ENCODE data around the gene CAPN8.

The CAPN8 gene

GRCh38 chr1:223616586-223616985 is 48.9 kb downstream of the CAPN8 start:
- DNase-seq = no peak

- DNase-seq = no peak
Measured at GRCh38 chr1:223611936-223612335, 53.6 kb downstream of the CAPN8 start.

- no peak for DNase-seq
Measured at GRCh38 chr1:223609977-223610376, 55.5 kb downstream of the CAPN8 start.

DNA sequence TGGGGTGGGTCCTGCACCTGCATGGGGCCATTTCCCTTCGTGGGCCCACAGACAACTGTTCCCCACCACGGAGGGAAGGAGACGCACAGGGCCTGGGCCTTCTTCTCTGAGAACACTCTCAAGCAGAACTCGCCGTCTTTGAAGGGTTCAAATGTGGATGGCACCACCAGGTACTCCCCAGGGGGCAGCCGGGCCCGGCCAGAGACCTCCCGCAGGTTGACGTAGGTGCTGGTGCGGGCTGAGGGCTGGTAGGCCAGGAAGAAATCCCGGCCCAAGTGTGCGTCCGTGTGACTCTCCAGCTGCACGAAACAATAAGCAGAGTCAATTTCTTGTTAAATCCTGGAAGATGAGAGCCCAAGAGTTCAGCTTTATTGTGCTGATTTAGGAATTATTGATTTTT is 56.4 kb downstream of the CAPN8 start:
- DNase-seq = no peak

GRCh38 chr1:223558512-223558911 is 107.0 kb downstream of the CAPN8 start:
- no peak for DNase-seq

GRCh38 chr1:223557130-223557475 is 108.4 kb downstream of the CAPN8 start:
- no peak for DNase-seq

DNA sequence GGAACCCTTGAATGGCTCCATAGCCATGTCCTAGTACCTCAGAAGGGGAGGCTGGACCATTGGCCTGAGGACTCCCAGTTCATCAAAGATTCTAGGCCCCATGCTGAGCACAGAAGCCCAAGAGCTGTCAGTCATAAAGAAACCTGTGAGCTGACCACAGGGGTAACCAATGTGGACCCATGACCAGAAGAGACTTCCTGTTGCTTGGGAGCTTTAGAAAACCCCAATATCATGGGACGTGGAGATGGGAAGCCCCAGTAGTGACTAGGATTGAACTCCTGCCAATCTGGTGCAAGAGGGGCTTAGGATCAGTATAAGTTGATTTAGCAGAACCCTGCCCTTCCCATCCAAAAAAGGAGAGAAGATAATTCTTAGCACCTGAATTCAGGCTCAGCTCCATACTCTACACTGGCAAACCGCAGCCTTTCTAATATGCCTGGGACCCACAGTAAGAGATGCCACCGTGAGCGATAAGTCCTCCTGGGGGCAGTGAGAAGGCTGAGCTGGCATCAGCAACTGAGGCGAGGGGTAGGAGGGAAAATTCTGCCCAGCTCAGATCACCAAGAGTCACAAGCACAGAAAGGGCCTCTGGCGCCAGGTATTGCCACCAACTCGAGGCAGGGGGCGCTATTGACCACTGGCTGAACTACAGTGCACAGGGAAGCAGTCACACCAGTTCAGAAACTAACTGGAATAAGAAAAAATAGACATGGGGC is 108.9 kb downstream of the CAPN8 start:
- DNase-seq = no peak

- DNase-seq = no peak
Measured at GRCh38 chr1:223553957-223554356, 111.5 kb downstream of the CAPN8 start.

DNA sequence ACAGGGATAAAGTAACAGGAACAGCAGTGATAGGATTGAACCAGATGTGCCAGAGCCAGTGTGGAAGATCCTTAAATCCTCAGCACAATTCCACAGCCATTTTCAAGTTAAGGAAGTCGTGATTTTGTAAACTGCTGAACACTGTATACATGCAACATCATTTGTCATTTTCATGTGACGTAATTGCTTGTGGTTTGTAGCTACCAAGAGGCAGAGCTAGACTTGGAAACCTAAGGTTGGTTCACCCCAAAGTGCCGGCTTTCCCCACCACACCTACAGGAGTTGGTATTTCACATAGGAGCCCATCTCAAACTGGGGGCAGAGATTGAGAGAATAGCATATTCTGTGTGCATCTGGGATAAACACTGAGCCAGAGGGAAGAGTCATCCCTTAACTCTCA is 113.9 kb downstream of the CAPN8 start:
- DNase-seq = no peak

DNA sequence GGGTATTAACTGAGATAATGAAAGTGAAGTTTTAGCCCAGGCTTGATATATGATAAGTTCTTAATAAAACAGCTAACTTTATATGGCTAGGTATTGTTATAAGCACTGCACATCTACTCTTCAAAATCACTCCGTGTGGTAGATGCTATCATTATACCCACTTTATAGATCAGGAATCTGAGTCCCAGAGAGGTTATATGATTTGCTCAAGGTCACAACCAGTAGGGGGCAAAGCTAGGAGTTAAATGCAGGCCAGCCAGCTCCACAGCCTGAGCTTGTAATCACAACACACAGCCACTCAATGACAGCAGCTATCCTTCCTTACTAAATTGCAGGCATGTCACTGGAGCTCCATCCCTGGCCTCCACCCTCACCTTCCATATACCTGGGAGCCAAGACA is 115.8 kb downstream of the CAPN8 start:
- DNase-seq = no peak

DNA sequence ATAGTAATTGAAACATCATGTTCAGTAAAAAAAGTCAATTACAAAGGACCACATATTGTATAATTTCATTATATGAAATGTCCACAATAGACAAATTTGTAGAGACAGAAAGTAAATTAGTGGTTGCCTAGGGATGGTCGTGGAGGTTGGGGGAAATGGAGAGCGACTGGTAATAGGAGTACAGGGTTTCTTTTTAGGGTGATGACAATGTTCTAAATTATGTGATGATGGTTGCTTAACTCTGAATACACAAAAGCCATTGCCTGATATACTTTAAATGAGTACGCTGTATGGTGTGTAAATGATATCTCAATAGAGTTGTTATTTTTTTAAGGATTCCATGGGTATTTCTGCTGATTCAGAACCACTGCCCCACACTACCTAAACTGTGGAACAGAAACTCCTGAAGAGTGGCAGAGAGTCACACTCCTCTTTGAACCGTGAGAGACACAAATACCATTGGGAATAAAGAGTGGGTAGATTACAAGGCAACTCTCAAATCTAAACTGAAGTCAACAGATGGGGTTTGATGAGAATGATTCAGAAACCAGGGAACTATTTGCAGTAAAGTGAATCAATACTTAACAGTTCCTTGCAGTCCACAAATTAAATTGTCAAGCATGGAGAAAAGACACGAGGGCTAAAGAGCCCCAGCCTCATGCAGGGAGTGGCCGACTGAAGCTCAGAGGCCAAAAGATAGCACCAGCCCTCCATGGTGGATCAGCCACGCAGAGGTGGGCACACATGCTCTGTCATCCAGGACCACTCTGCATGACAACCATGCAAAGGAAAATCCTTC is 118.0 kb downstream of the CAPN8 start:
- DNase-seq = no peak

DNA sequence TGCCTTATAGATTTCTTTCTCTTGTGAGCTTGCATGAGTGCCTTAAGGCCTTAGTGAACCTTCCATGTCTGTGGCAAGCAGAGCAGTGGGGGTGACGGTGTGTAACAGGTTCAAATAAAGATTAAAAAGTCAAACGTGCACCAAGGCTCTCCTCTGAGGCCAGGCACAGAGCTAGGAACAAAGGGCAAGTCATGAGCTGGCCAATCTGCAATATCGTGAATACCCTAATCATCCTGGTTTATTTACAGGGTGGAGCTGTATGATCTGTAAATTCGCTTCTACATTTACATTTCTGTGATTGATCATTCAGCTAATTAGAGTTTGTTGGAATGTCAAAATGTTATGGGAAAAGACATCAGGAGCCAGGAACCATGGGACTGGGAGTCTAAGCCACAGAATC is 120.2 kb downstream of the CAPN8 start:
- no peak for DNase-seq

GRCh38 chr1:223543560-223543959 is 121.9 kb downstream of the CAPN8 start:
- DNase-seq = no peak

DNA sequence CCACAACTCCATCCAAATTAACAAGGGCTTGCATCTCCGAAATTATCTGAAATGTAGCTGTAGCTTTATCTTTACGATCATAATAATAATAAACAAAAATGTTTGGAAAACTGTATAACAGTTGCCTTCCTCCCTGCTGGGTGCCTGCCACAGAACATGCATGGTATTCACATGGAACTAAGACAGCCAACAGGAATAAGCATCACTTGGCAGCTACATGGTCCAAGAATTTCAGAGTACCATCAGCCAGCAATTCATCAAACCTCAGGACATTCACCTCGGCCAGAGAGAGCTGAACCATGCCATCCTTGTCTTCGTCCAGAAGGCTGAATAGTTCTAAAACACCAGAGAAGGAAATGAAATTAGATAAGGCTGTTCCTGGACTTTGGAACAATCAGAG is 122.7 kb downstream of the CAPN8 start:
- no peak for DNase-seq

DNA sequence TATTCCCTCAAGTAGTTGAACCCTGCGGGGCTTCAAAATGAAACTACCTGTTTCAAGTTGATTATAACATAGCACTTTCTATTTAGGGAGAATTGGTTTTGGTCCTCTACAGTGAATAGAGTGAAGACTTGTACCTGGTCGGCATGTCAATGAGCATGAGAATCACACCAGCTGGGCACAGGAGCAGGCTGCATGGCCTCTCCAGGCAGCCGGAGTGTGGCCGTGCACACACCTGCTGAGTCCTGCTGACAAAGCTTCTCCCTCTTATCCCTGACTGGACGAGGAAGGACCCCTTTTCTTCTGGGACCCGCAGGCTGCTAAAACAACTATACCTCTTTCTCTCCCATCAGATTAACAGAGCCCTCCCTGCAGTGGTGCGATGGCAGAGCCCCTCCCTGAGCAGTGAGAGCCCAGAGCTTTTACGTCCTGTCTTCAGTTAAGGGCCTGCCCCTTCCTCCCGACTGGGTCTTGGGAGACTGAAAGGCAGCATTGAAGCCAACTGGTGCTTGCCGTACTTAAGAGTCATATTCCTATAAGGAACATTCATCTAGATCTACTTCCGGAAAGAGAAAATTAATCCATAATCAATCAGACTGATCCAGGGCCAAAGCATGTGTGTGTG is 124.9 kb downstream of the CAPN8 start:
- no peak for DNase-seq

DNA sequence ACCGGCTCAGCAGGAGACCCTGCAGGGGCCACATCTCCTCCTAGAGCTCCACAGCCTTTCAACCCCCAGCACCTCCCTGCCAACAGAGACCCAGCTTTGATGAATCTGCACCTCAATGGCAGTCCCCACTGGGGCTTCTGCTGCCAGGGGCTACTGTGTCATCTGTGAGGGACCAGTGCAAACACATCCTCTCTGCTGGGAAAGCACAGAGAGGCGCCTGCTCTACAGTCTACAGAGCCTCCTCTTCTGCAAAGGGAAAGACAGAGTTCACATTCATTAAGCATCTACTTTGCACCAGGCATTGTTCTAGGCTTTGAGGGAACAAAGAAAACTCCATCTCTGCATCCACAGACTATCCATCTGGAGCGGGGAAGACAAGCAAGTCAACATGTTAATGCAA is 125.8 kb downstream of the CAPN8 start:
- no peak for DNase-seq

DNA sequence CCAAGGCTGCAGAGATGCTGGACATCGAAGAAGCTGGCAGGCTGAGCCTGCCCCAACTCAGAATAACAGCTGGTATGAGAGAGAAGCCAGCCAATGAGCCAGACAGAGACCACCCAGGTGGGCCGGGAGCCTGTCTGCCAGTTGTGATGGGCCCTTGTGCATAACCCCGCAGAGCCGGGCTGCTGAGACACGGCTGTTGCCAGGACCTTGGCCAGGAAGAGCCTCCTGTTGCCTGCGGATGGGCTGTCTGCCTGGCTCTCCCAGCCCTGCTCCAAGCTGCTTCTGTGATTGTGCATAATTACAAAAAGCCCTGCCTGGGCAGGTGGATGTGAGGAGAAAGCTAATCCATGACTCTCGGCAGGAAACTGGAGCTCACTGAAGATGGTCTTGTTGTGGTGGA is 126.5 kb downstream of the CAPN8 start:
- DNase-seq = no peak

DNA sequence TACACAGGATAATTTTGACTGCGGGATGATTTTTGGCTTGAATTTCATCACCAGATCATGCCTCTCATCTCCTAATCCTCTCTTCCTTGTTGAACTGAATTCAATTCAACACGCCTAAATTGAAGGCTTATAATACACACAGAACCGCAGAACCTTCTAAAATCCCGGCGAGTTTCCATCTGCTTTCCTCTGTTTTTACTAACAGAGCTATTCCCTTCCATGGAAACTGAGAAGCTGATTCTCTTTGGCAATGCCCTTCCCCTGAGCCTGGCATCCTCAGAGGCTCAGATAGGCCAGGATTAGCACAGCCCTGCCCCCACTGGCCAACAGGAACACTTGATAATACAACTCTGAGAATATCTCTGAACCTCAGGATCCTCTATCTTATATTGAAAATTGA is 130.2 kb downstream of the CAPN8 start:
- DNase-seq = no peak

DNA sequence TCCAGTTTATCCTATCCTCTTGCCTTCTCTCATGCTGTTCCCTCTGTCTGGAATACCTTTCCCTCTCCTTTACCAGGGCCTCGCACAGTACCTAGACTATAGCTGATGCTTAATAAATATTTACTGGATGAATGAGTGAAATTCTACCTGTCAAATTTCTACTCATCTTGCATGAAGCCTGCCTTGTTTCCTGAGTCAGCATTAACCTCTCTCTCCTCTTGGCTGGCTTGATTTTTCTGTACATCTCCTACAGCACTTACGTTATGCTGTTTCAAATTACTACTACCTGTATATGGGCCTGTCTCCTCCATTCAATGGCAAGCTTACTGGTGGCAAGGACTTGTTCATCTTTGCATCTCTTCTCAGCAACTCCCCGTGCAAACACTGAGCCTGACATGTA is 130.8 kb downstream of the CAPN8 start:
- DNase-seq = no peak

GRCh38 chr1:223533708-223534107 is 131.8 kb downstream of the CAPN8 start:
- no peak for DNase-seq

GRCh38 chr1:223531742-223532341 is 133.7 kb downstream of the CAPN8 start:
- peak; percentile 64 for DNase-seq

DNA sequence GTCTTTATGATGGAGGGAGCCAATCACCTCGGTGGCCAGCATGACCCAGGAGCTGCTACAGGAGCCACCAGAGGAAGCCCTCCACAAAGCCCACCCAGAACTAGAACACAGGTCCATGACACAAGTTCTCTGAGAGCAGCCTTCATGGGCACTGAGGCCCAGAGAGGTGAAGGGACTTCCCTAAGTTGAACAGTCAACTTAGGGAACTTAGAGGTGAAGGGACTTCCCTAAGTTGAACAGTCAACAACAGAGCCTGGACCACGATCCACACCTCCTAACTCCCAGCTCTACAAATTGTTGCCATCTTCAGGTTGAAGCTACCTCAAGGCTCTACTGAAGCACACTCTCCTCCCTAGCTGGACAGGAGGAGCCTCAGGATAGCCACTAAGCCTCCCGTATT is 139.5 kb downstream of the CAPN8 start:
- no peak for DNase-seq

DNA sequence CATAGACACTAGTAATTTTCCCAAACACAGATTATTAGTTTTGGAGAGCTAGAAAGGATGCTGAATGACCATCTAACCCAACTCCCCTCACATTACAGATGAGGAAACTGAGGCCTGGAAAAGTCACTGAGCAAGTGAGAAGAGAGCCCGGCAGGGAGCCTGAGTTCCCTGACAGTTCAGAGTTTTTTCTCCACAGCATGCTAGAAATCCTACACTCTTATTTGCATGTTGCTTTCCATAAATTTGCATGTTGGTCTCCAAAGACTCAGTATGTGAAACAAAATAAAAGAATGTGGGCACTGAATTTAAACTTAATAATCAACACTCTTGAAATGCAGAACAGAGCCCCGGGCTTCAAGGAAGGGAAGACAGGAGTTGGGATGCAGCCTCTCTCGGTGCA is 140.0 kb downstream of the CAPN8 start:
- no peak for DNase-seq

GRCh38 chr1:223524930-223525451 is 140.5 kb downstream of the CAPN8 start:
- DNase-seq = no peak
